HepG2 (cell line): ENCODE data around the gene DYDC2. TPM values are rescaled to one million over a fixed set of nuclear protein-coding genes. Genes with fewer than 3 reads are reported as not detected.

Experiments
- ATAC-seq: fragments of 200-7000 bp; cut with Tn5 transposase; 3 replicates; pipeline ENCODE4 v1.9.1; 2020; ENCODE audit warnings: mild to moderate bottlenecking, moderate library complexity
- BruUV-seq: library from RNA; stranded (reverse); fragments of 400-500 nt; replicated peaks from 2 replicates; lab custom pipeline; 2021; lab: Mats Ljungman, UMichigan
- CTCF ChIA-PET: fragments of 300-600 bp; formaldehyde crosslinking; extraction: SDS; loops from one replicate; lab custom pipeline; 2021; ENCODE audit warnings: low total read pairs, inconsistent platforms, low intra/inter-chr PET ratio; lab: Yijun Ruan, JAX
- POLR2A ChIA-PET: fragments of 350-600 bp; sonication (Branson Sonifier 250); formaldehyde crosslinking; loops from one replicate; lab custom pipeline; 2020; ENCODE audit warnings: antibody characterized with exemption, inconsistent platforms; lab: Yijun Ruan, JAX
- DNase-seq: peaks from one replicate; pipeline ENCODE4 v3.0.0-alpha.2; 2015; ENCODE audit warnings: low spot score
- FAIRE-seq: peaks from 3 replicates; lab custom pipeline; 2011; peaks lifted over from hg19 to GRCh38; lab: Jason Lieb, UNC
- H2AFZ ChIP-seq: one replicate; pipeline ENCODE4 v1.6.1; 2011; ENCODE audit warnings: low read length, inconsistent platforms
- H3K27ac ChIP-seq: fragments of 300-600 bp; 3 replicates; pipeline ENCODE4 v1.8.0; 2011; ENCODE audit warnings: mixed run types, mild to moderate bottlenecking, mixed read lengths, low read length, inconsistent platforms; ENCODE audit not compliant: insufficient read depth; ENCODE audit errors: extremely low read length
- H3K27me3 ChIP-seq, 2 experiments: fragments of 200-600 bp in 1 of 2; 2 replicates in 1 of 2; 3 replicates in 1 of 2; pipeline versions ENCODE4 v1.6.0 to v1.8.0; 2011; ENCODE audit warnings: low read length in 2 of 2, mild to moderate bottlenecking in 2 of 2, moderate library complexity in 2 of 2, inconsistent platforms in 1 of 2; ENCODE audit not compliant: insufficient read depth in 2 of 2, control insufficient read depth in 1 of 2
- H3K36me3 ChIP-seq, 2 experiments: fragments of 200-600 bp in 1 of 2; replicated peaks in 1 of 2; 2 replicates in 1 of 2; 3 replicates in 1 of 2; pipeline versions ENCODE4 v1.5.1 to v1.8.0; 2011; ENCODE audit warnings: low read length in 2 of 2, inconsistent platforms in 1 of 2; ENCODE audit not compliant: insufficient read depth in 2 of 2, control insufficient read depth in 1 of 2
- H3K4me1 ChIP-seq: 2 replicates; pipeline ENCODE4 v1.5.1; 2012; ENCODE audit warnings: low read length, inconsistent platforms; ENCODE audit not compliant: insufficient read depth
- H3K4me2 ChIP-seq: 2 replicates; pipeline ENCODE4 v1.6.0; 2011; ENCODE audit warnings: low read depth, low read length, inconsistent platforms
- H3K4me3 ChIP-seq, 3 experiments: fragments of 200-600 bp in 1 of 3; sonication (generic), shearing (Covaris generic) in 1 of 3; replicated peaks in 1 of 3; 2 replicates each; pipeline ENCODE4 v1.5.1; 2011 to 2016; ENCODE audit warnings: low read length in 3 of 3, inconsistent platforms in 2 of 3, low read depth in 2 of 3, mild to moderate bottlenecking in 2 of 3, control low read depth in 1 of 3, mixed read lengths in 1 of 3; ENCODE audit not compliant: insufficient read depth in 1 of 3
- H3K79me2 ChIP-seq: one replicate; pipeline ENCODE4 v1.6.1; 2011; ENCODE audit warnings: low read length, inconsistent platforms; ENCODE audit not compliant: insufficient read depth
- H3K9ac ChIP-seq: 2 replicates; pipeline ENCODE4 v1.6.0; 2011; ENCODE audit warnings: mild to moderate bottlenecking, low read depth, low read length, inconsistent platforms; ENCODE audit not compliant: insufficient read depth
- H3K9me3 ChIP-seq: 2 replicates; pipeline ENCODE4 v1.5.1; 2012; ENCODE audit warnings: mild to moderate bottlenecking, low read length
- H4K20me1 ChIP-seq: 2 replicates; pipeline ENCODE4 v1.6.0; 2011; ENCODE audit warnings: inconsistent platforms, mild to moderate bottlenecking, low read length, moderate library complexity; ENCODE audit not compliant: insufficient read depth
- ESRRA ChIP-seq: sonication (generic); formaldehyde crosslinking; IDR thresholded peaks from 2 replicates; pipeline ENCODE4 v1.5.1; 2020; ENCODE audit warnings: mild to moderate bottlenecking, low read depth, missing genetic modification reagents
- HOXA9 ChIP-seq: sonication (generic); formaldehyde crosslinking; IDR thresholded peaks from 2 replicates; pipeline ENCODE4 v1.8.1; 2022; ENCODE audit warnings: missing genetic modification reagents, mild to moderate bottlenecking, moderate library complexity, borderline replicate concordance
- JUN ChIP-seq: sonication (generic); formaldehyde crosslinking; IDR thresholded peaks from 2 replicates; pipeline ENCODE4 v1.4.0; 2020; ENCODE audit warnings: mild to moderate bottlenecking, missing genetic modification reagents
- KDM3A ChIP-seq: IDR thresholded peaks from 2 replicates; pipeline ENCODE4 v1.6.1; 2018; ENCODE audit warnings: low read depth, missing compliant biosample characterization
- PPARG ChIP-seq: conservative IDR thresholded peaks from 2 replicates; pipeline ENCODE4 v1.6.1; 2016; ENCODE audit warnings: missing biosample characterization, missing genetic modification reagents
- SIN3A ChIP-seq: IDR thresholded peaks from 2 replicates; pipeline ENCODE4 v1.6.1; 2011; ENCODE audit warnings: low read depth, mild to moderate bottlenecking, control low read depth, low read length, borderline replicate concordance
- SKI ChIP-seq: fragments of 450-650 bp; IDR thresholded peaks from one replicate; pipeline ENCODE4 v1.6.1; 2018; ENCODE audit warnings: mild to moderate bottlenecking; ENCODE audit not compliant: partially characterized antibody
- SP5 ChIP-seq: IDR thresholded peaks from 2 replicates; pipeline ENCODE4 v1.6.1; 2016; ENCODE audit warnings: low read depth, borderline replicate concordance
- U2AF1 ChIP-seq: fragments of 200-400 bp; formaldehyde crosslinking; optimal IDR thresholded peaks from 2 replicates; pipeline ENCODE3; 2017; ENCODE audit warnings: mild to moderate bottlenecking, low read depth, low read length
- ZNF484 ChIP-seq: sonication (generic); formaldehyde crosslinking; IDR thresholded peaks from 2 replicates; pipeline ENCODE4 v1.5.1; 2020; ENCODE audit warnings: mild to moderate bottlenecking, low read depth, missing genetic modification reagents, borderline replicate concordance
- ZNF772 ChIP-seq: sonication (generic); formaldehyde crosslinking; IDR thresholded peaks from 2 replicates; pipeline ENCODE4 v1.5.0; 2020; ENCODE audit warnings: mild to moderate bottlenecking, missing genetic modification reagents
- ZSCAN25 ChIP-seq: sonication (generic); formaldehyde crosslinking; IDR thresholded peaks from 2 replicates; pipeline ENCODE4 v1.8.0; 2022; ENCODE audit warnings: mild to moderate bottlenecking, missing genetic modification reagents
- WGBS: methylation state at CpG from one replicate; pipeline ENCODE4 v1.1.6; 2017; ENCODE audit warnings: low lambda C conversion rate; 5-methylcytosine and 5-hydroxymethylcytosine counted together
- in situ Hi-C: cut with HindIII; loops from 2 replicates; pipeline ENCODE4 v1.10.0; 2017; ENCODE audit warnings: low pct_unique_long_range_greater_than_20kb; ENCODE audit not compliant: extremely low pct_ligation_motif_present
- intact Hi-C: fragments of 100-400 bp; cut with micrococcal nuclease; formaldehyde crosslinking; loops from one replicate; pipeline ENCODE4 v1.10.0; 2022; ENCODE audit not compliant: unreplicated experiment
- polyA plus RNA-seq, 8 experiments: library from polyadenylated mRNA; depleted of rRNA in 3 of 8; stranded (reverse) in 7 of 8; unstranded in 1 of 8; fragments of >200 nt; fragmentation: Illumina TruSeq in 4 of 8; extraction: Trizol in 4 of 8; gene quantifications; 2 replicates each; pipeline versions ENCODE4 v1.2.1 to v1.2.3, GENCODE V29; 2011 to 2016; ENCODE audit warnings: low read depth in 4 of 8, missing spikeins in 1 of 8, mixed read lengths in 1 of 8; ENCODE audit not compliant: insufficient read depth in 1 of 8
- total RNA-seq, 5 experiments: library from RNA; depleted of rRNA; stranded (reverse); fragments of >200 nt; fragmentation: Illumina TruSeq; extraction: Trizol; gene quantifications; 2 replicates each; pipeline ENCODE4 v1.2.3, GENCODE V29; 2016; ENCODE audit warnings: low read depth in 1 of 5
- TF ChIP-seq, protein P1 (sequence below): sonication (generic); formaldehyde crosslinking; IDR thresholded peaks from 2 replicates; pipeline ENCODE4 v1.8.0; 2022; ENCODE audit warnings: mild to moderate bottlenecking, missing genetic modification reagents; ENCODE audit not compliant: insufficient replicate concordance

The DYDC2 gene
- total and polyA plus RNA-seq, 2 of the 13 experiments (the other 11 are each of a cell fraction or from before 2014, with no cell fraction given): 0.98 to 2.3 TPM

DNA sequence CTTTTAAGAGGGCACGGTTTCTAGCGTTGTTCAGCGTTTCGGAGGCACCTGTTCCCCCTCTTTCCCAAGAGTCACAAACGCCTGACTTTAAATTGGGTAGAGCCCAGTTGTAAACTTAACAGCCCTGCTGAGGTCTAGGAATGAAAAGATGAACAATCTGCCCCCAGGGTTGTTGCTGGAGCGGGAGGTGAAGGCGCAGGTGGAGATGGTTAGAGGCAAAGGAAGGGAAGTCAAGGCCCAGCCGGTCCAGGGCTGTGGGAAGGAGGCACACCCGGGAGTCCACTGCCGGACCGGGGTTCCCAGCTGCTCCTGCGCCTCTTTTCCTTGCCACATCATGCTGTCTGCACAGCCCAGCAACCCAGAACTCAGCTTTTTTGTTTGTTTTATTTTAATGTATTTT is 52.5 kb downstream of the DYDC2 start:
- H3K4me2 ChIP-seq: peak overlapping the region; percentile 82
- TF ChIP-seq JUN (no peak), KDM3A (no peak), SP5 (CRISPR knock-in tag) (no peak), ZSCAN25 (CRISPR knock-in tag) (peak; percentile 2; the same call in 1 of the 2 replicates), SIN3A (peak; percentile 55; the same call in 1 of the 2 replicates), HOXA9 (CRISPR knock-in tag) (no peak), ZNF484 (no peak), ESRRA (CRISPR knock-in tag) (no peak), SKI (no peak), PPARG (CRISPR knock-in tag) (no peak), U2AF1 (no peak), ZNF772 (CRISPR knock-in tag) (no peak)
- TF ChIP-seq, protein P1, sequence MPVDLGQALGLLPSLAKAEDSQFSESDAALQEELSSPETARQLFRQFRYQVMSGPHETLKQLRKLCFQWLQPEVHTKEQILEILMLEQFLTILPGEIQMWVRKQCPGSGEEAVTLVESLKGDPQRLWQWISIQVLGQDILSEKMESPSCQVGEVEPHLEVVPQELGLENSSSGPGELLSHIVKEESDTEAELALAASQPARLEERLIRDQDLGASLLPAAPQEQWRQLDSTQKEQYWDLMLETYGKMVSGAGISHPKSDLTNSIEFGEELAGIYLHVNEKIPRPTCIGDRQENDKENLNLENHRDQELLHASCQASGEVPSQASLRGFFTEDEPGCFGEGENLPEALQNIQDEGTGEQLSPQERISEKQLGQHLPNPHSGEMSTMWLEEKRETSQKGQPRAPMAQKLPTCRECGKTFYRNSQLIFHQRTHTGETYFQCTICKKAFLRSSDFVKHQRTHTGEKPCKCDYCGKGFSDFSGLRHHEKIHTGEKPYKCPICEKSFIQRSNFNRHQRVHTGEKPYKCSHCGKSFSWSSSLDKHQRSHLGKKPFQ (CRISPR knock-in tag): peak; percentile 1
- H3K27ac ChIP-seq: peak overlapping the region; percentile 99
- ChIA-PET CTCF (no interaction called here), POLR2A (interaction anchor here (1.6 to 2.0 kb wide), 2 partner anchors 90 to 96 kb away, joined by 5 to 12 read pairs; no protein-coding TSS in a partner anchor)
- peak overlapping the region; percentile 76 to 86 (median 78) for H3K4me3 ChIP-seq
- FAIRE-seq (no peak), DNase-seq (no peak), ATAC-seq (no peak)
- intact Hi-C loops: loop anchor here (5.0 kb wide), 1 partner anchor 33 kb away; no protein-coding TSS in a partner anchor
- H3K9ac ChIP-seq: peak overlapping the region; percentile 92
- BruUV-seq: no TSS peak
- 6% methylated on average over 11 of the region's 12 CpGs for WGBS
- peaks cover 74% of the 10 kb centered on the region for H3K4me1 ChIP-seq
- H3K36me3 ChIP-seq: no peaks in the 10 kb centered on the region
- no peaks in the 10 kb centered on the region for H3K9me3 ChIP-seq
- in situ Hi-C loops: no loop called here
- peaks cover 10% of the 10 kb centered on the region; the same call in 1 of the 2 replicates for H4K20me1 ChIP-seq
- H2AFZ ChIP-seq: no peak overlapping the region
- H3K27me3 ChIP-seq: no peaks in the 10 kb centered on the region; a peak in 1 of 5 replicates
- H3K79me2 ChIP-seq: peaks cover 54% of the 10 kb centered on the region
